K562 (cell line): ENCODE results near the gene PDGFA. TPM values are rescaled to one million over a fixed set of nuclear protein-coding genes. Genes with fewer than 3 reads are reported as not detected.

Experiments used
- BACH1 ChIP-seq: fragments of 200-800 bp; sonication (Bioruptor generic); IDR thresholded peaks from 2 replicates; pipeline ENCODE4 v1.6.1; 2016; ENCODE audit warnings: missing genetic modification characterization, missing compliant biosample characterization
- CBX3 ChIP-seq, 2 experiments: IDR thresholded peaks; 1 replicate in 1 of 2; 2 replicates in 1 of 2; pipeline ENCODE4 v1.6.1; 2012; ENCODE audit warnings: inconsistent platforms in 2 of 2, low read length in 2 of 2, borderline replicate concordance in 1 of 2, control low read depth in 1 of 2
- CHD4 ChIP-seq: fragments of 200-600 bp; sonication (generic); IDR thresholded peaks from 3 replicates; pipeline ENCODE4 v1.6.1; 2012; ENCODE audit warnings: low read depth, mild to moderate bottlenecking, mixed read lengths, low read length, inconsistent platforms; ENCODE audit not compliant: insufficient read depth, insufficient replicate concordance, poor library complexity, severe bottlenecking
- HNRNPUL1 ChIP-seq: fragments of 200-400 bp; formaldehyde crosslinking; IDR thresholded peaks from 2 replicates; pipeline ENCODE4 v1.6.1; 2017; ENCODE audit warnings: low read length
- MAFG ChIP-seq: fragments of 450-650 bp; conservative IDR thresholded peaks from 2 replicates; pipeline ENCODE4 v1.6.1; 2016; ENCODE audit warnings: missing genetic modification characterization, missing compliant biosample characterization
- MAZ ChIP-seq, 2 experiments: fragments of 450-650 bp in 1 of 2; sonication (generic) in 1 of 2; formaldehyde crosslinking; IDR thresholded peaks in 1 of 2; conservative IDR thresholded peaks in 1 of 2; 2 replicates each; pipeline versions ENCODE4 v1.4.0 to v1.5.0; 2020; ENCODE audit warnings: mild to moderate bottlenecking in 1 of 2, missing genetic modification reagents in 1 of 2
- NR2C1 ChIP-seq, 2 experiments: fragments of 450-650 bp; IDR thresholded peaks; 2 replicates each; pipeline ENCODE4 v1.6.1; 2017; ENCODE audit warnings: mild to moderate bottlenecking in 2 of 2, antibody characterized with exemption in 1 of 2, inconsistent platforms in 1 of 2, missing compliant biosample characterization in 1 of 2, missing genetic modification characterization in 1 of 2
- NR2C2 ChIP-seq, 2 experiments: fragments of 200-800 bp in 1 of 2; sonication (Bioruptor generic) in 1 of 2; sonication (generic) in 1 of 2; formaldehyde crosslinking in 1 of 2; IDR thresholded peaks; 2 replicates each; pipeline versions ENCODE4 v1.6.1 to v1.8.0; 2016 to 2022; ENCODE audit warnings: mild to moderate bottlenecking in 1 of 2, missing compliant biosample characterization in 1 of 2, missing genetic modification characterization in 1 of 2, missing genetic modification reagents in 1 of 2
- PHF8 ChIP-seq: fragments of 200-600 bp; sonication (generic); IDR thresholded peaks from 2 replicates; pipeline ENCODE4 v1.6.1; 2012; ENCODE audit warnings: mixed run types, mild to moderate bottlenecking, inconsistent platforms, low read length, moderate library complexity, borderline replicate concordance
- ZNF197 ChIP-seq: fragments of 200-800 bp; sonication (Bioruptor generic); IDR thresholded peaks from 2 replicates; pipeline ENCODE4 v1.6.1; 2016; ENCODE audit warnings: low read depth, missing genetic modification characterization, missing compliant biosample characterization
- ZNF668 ChIP-seq: fragments of 250-450 bp; sonication (Bioruptor Pico); IDR thresholded peaks from 2 replicates; pipeline ENCODE4 v1.8.0; 2022; ENCODE audit warnings: mild to moderate bottlenecking, inconsistent platforms
- polyA plus RNA-seq, 8 experiments: library from polyadenylated mRNA; depleted of rRNA in 4 of 8; stranded (reverse) in 5 of 8; unstranded in 3 of 8; fragments of >200 nt; fragmentation: Nextera tagmentation in 2 of 8; fragmentation: Illumina TruSeq in 1 of 8; extraction: Ambion mirVana in 2 of 8; extraction: Trizol in 1 of 8; gene quantifications; 2 replicates each; pipeline versions ENCODE4 v1.2.1 to v1.2.3, GENCODE V29; 2011 to 2014; ENCODE audit warnings: inconsistent platforms in 1 of 8, missing spikeins in 1 of 8
- total RNA-seq, 7 experiments: library from RNA; depleted of rRNA in 6 of 7; stranded (reverse); fragments of >200 nt in 6 of 7; fragmentation: Illumina TruSeq in 2 of 7; extraction: Trizol in 2 of 7; gene quantifications; 2 replicates each; pipeline versions ENCODE4 v1.2.1 to v1.2.3, GENCODE V29; 2011 to 2021; ENCODE audit warnings: low replicate concordance in 1 of 7
- TF ChIP-seq, protein P1 (sequence below): fragments of 450-650 bp; formaldehyde crosslinking; IDR thresholded peaks from 2 replicates; pipeline ENCODE4 v1.4.0; 2020; ENCODE audit warnings: mild to moderate bottlenecking, moderate library complexity
- TF ChIP-seq, protein P2 (sequence below): fragments of 250-450 bp; sonication (Bioruptor Pico); IDR thresholded peaks from 2 replicates; pipeline ENCODE4 v1.5.0; 2021; ENCODE audit warnings: mild to moderate bottlenecking, borderline replicate concordance
- TF ChIP-seq, protein P3 (sequence below): fragments of 250-450 bp; sonication (Bioruptor Pico); IDR thresholded peaks from 2 replicates; pipeline ENCODE4 v1.5.0; 2020; ENCODE audit warnings: mild to moderate bottlenecking
- TF ChIP-seq, protein P4 (sequence below): IDR thresholded peaks from 3 replicates; pipeline ENCODE4 v1.6.1; 2011; ENCODE audit warnings: borderline replicate concordance, mild to moderate bottlenecking; ENCODE audit not compliant: insufficient read length, insufficient read depth
- TF ChIP-seq, protein P5 (sequence below): fragments of 250-450 bp; sonication (Bioruptor Pico); IDR thresholded peaks from 2 replicates; pipeline ENCODE4 v1.8.0; 2021; ENCODE audit warnings: moderate library complexity, mild to moderate bottlenecking, inconsistent platforms
- TF ChIP-seq, protein P6 (sequence below): fragments of 450-650 bp; IDR thresholded peaks from 2 replicates; pipeline ENCODE4 v1.7.0; 2016; ENCODE audit warnings: borderline replicate concordance

PDGFA gene
- total and polyA plus RNA-seq, 9 of the 15 experiments (the other 6 are each of a cell fraction or from before 2014, with no cell fraction given), result 2.5 to 10.2 (median 4.6) TPM

DNA sequence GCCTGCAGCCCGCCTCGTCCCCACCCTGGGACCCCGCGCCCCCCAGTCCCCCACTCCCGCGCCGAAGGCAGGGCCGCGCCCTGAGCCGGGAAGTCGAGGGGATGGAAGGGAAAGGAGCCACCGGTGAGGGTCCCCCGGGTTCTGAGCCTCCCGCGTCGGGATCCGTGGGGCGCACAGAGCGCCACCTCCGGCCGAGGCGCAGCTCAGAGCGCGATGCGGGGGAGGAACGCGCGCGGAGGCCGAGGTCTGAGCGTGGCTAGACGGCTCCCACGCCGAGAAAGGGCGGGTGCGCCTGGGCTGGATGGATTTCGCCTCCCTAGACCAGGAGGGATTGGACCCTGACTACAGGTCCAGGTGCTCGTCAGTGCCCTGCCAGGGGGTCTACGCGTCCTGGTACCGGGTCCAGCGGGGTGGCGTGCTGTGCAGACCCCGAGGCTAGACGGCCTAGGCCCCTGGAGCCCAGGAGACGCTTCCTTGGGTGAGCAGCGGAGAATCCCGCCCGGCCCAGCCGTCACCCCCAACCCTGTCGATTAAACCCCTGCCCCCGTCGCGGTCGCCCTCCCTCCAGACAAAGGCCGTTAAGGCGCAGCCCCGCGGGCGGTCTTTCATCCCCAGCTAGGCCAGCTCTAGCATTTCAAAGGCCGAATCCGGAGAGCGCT lies 986 bp upstream of the PDGFA start (continued):
- no peak; a peak in 1 of 4 replicates for TF ChIP-seq MAZ (CRISPR knock-in tag; conservative IDR thresholded peaks at IDR 0.05 in 1 of 2, IDR thresholded peaks at IDR 0.05 in 1 of 2)
- TF ChIP-seq, protein P1, sequence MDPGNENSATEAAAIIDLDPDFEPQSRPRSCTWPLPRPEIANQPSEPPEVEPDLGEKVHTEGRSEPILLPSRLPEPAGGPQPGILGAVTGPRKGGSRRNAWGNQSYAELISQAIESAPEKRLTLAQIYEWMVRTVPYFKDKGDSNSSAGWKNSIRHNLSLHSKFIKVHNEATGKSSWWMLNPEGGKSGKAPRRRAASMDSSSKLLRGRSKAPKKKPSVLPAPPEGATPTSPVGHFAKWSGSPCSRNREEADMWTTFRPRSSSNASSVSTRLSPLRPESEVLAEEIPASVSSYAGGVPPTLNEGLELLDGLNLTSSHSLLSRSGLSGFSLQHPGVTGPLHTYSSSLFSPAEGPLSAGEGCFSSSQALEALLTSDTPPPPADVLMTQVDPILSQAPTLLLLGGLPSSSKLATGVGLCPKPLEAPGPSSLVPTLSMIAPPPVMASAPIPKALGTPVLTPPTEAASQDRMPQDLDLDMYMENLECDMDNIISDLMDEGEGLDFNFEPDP, result no peak
- no peak for TF ChIP-seq BACH1 (tag)
- no peak for TF ChIP-seq ZNF197 (CRISPR knock-in tag)
- no peak for TF ChIP-seq CHD4
- TF ChIP-seq PHF8, result no peak
- no peak for TF ChIP-seq HNRNPUL1
- no peak for TF ChIP-seq NR2C2 (CRISPR knock-in tag; IDR thresholded peaks at IDR 0.05)
- no peak for TF ChIP-seq NR2C2 (tag; IDR thresholded peaks at IDR 0.05)
- no peak for TF ChIP-seq CBX3 (IDR thresholded peaks at IDR 0.05; ENCODE audit: borderline replicate concordance in 1 of 2, low read length in 2 of 2)
- TF ChIP-seq, protein P2, sequence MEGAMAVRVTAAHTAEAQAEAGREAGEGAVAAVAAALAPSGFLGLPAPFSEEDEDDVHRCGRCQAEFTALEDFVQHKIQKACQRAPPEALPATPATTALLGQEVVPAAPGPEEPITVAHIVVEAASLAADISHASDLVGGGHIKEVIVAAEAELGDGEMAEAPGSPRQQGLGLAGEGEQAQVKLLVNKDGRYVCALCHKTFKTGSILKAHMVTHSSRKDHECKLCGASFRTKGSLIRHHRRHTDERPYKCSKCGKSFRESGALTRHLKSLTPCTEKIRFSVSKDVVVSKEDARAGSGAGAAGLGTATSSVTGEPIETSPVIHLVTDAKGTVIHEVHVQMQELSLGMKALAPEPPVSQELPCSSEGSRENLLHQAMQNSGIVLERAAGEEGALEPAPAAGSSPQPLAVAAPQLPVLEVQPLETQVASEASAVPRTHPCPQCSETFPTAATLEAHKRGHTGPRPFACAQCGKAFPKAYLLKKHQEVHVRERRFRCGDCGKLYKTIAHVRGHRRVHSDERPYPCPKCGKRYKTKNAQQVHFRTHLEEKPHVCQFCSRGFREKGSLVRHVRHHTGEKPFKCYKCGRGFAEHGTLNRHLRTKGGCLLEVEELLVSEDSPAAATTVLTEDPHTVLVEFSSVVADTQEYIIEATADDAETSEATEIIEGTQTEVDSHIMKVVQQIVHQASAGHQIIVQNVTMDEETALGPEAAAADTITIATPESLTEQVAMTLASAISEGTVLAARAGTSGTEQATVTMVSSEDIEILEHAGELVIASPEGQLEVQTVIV (CRISPR knock-in tag), result no peak
- TF ChIP-seq, protein P3, sequence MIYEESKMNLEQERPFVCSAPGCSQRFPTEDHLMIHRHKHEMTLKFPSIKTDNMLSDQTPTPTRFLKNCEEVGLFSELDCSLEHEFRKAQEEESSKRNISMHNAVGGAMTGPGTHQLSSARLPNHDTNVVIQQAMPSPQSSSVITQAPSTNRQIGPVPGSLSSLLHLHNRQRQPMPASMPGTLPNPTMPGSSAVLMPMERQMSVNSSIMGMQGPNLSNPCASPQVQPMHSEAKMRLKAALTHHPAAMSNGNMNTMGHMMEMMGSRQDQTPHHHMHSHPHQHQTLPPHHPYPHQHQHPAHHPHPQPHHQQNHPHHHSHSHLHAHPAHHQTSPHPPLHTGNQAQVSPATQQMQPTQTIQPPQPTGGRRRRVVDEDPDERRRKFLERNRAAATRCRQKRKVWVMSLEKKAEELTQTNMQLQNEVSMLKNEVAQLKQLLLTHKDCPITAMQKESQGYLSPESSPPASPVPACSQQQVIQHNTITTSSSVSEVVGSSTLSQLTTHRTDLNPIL, result no peak
- no peak for TF ChIP-seq ZNF668 (CRISPR knock-in tag)
- TF ChIP-seq MAFG (tag), result no peak
- TF ChIP-seq, protein P4, sequence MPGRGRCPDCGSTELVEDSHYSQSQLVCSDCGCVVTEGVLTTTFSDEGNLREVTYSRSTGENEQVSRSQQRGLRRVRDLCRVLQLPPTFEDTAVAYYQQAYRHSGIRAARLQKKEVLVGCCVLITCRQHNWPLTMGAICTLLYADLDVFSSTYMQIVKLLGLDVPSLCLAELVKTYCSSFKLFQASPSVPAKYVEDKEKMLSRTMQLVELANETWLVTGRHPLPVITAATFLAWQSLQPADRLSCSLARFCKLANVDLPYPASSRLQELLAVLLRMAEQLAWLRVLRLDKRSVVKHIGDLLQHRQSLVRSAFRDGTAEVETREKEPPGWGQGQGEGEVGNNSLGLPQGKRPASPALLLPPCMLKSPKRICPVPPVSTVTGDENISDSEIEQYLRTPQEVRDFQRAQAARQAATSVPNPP, result no peak
- TF ChIP-seq, protein P5, sequence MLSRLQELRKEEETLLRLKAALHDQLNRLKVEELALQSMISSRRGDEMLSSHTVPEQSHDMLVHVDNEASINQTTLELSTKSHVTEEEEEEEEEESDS (CRISPR knock-in tag), result no peak
- no peak for TF ChIP-seq NR2C1 (IDR thresholded peaks at IDR 0.05)
- no peak for TF ChIP-seq NR2C1 (tag; IDR thresholded peaks at IDR 0.05)
- TF ChIP-seq, protein P6, sequence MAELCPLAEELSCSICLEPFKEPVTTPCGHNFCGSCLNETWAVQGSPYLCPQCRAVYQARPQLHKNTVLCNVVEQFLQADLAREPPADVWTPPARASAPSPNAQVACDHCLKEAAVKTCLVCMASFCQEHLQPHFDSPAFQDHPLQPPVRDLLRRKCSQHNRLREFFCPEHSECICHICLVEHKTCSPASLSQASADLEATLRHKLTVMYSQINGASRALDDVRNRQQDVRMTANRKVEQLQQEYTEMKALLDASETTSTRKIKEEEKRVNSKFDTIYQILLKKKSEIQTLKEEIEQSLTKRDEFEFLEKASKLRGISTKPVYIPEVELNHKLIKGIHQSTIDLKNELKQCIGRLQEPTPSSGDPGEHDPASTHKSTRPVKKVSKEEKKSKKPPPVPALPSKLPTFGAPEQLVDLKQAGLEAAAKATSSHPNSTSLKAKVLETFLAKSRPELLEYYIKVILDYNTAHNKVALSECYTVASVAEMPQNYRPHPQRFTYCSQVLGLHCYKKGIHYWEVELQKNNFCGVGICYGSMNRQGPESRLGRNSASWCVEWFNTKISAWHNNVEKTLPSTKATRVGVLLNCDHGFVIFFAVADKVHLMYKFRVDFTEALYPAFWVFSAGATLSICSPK, result no peak
